ENCODE data around the gene SATL1. TPM values are rescaled to one million over a fixed set of nuclear protein-coding genes. Genes with fewer than 3 reads are reported as not detected.
"Not testable (repeated sequence)": the region's sequence is repeated elsewhere in the genome, so short reads cannot be mapped to it uniquely, and the experiment has no call there.

SATL1 gene
- total RNA-seq (not detected), polyA plus RNA-seq (not detected)

- H3K27me3 Mint-ChIP-seq, result peaks cover 18% of the 10 kb centered on the region
- H3K36me3 Mint-ChIP-seq, result no peaks in the 10 kb centered on the region
- Histone ChIP-seq H3K27ac (ENCODE audit: insufficient read depth, low read length, poor library complexity, severe bottlenecking) (no peak within 1 kb of the TSS), H3K27me3 (ENCODE audit: control insufficient read depth, insufficient read depth, low read length) (peaks cover 3% of the 10 kb centered on the region), H3K4me1 (ENCODE audit: control insufficient read depth, insufficient read depth, low read length, poor library complexity, severe bottlenecking) (no peaks in the 10 kb centered on the region), H3K9me3 (ENCODE audit: control insufficient read depth in 2 of 2, low read length in 2 of 2) (no peaks in the 10 kb centered on the region), H3K4me3 (ENCODE audit: low read depth, low read length) (peak within 1 kb of the TSS; percentile 50), H3K36me3 (ENCODE audit: control insufficient read depth, insufficient read depth, low read length) (no peaks in the 10 kb centered on the region)
- peak within 1 kb of the TSS; percentile 48 to 86 (median 70) for H3K4me3 Mint-ChIP-seq
- DNase-seq, result no peak
- peaks cover 0 to 13% (median 2%) of the 10 kb centered on the region in 4 donors for H3K4me1 Mint-ChIP-seq
- peak in 1 of 2 donors; percentile 20 for ATAC-seq (ENCODE audit: low read depth in 2 of 2)
- H3K9me3 Mint-ChIP-seq, result peaks cover 0 to 6% (median 0%) of the 10 kb centered on the region in 7 donors
- peak within 1 kb of the TSS in 1 of 3 donors; percentile 37 for H3K27ac Mint-ChIP-seq
Observed at GRCh38 chrX:85243761-85244449, at the start of gene SATL1, which contains the start of gene ZNF711. Gene SATL1, minus strand, starts transcription at chrX:85243779. Its CDS starts 134,811 bp downstream, at chrX:85108968. Gene ZNF711, plus strand, starts transcription at chrX:85243991. Its CDS starts 3,582 bp downstream, at chrX:85247573.

GRCh38 chrX:85288992-85289723, 45.6 kb upstream of the SATL1 start:
- no peak for ATAC-seq (ENCODE audit: low read depth in 2 of 2)
- Mint-ChIP-seq H3K27me3 (no peaks in the 10 kb centered on the region), H3K27ac (no peak overlapping the region), H3K4me1 (no peaks in the 10 kb centered on the region), H3K9me3 (peaks cover 0 to 8% (median 6%) of the 10 kb centered on the region in 7 donors), H3K36me3 (no peaks in the 10 kb centered on the region), H3K4me3 (no peak overlapping the region)
- no peak overlapping the region for H3K27ac ChIP-seq (ENCODE audit: insufficient read depth, low read length, poor library complexity, severe bottlenecking)
- DNase-seq, result no peak
- H3K9me3 ChIP-seq (ENCODE audit: control insufficient read depth in 2 of 2, low read length in 2 of 2), result no peaks in the 10 kb centered on the region
- H3K4me1 ChIP-seq (ENCODE audit: control insufficient read depth, insufficient read depth, low read length, poor library complexity, severe bottlenecking), result no peaks in the 10 kb centered on the region
- H3K36me3 ChIP-seq (ENCODE audit: control insufficient read depth, insufficient read depth, low read length), result no peaks in the 10 kb centered on the region
- H3K4me3 ChIP-seq (ENCODE audit: low read depth, low read length), result no peak overlapping the region
- no peaks in the 10 kb centered on the region for H3K27me3 ChIP-seq (ENCODE audit: control insufficient read depth, insufficient read depth, low read length)

GRCh38 chrX:85285286-85285685, 41.7 kb upstream of the SATL1 start:
- H3K27me3 ChIP-seq (ENCODE audit: control insufficient read depth, insufficient read depth, low read length); H3K4me1 Mint-ChIP-seq: not testable (repeated sequence)

GRCh38 chrX:85244450-85245211, 1.1 kb upstream of the SATL1 start:
- Histone ChIP-seq H3K27ac (ENCODE audit: insufficient read depth, low read length, poor library complexity, severe bottlenecking) (no peak overlapping the region), H3K4me3 (ENCODE audit: low read depth, low read length) (peak overlapping the region; percentile 50), H3K36me3 (ENCODE audit: control insufficient read depth, insufficient read depth, low read length) (no peaks in the 10 kb centered on the region), H3K27me3 (ENCODE audit: control insufficient read depth, insufficient read depth, low read length) (peaks cover 3% of the 10 kb centered on the region), H3K9me3 (ENCODE audit: control insufficient read depth in 2 of 2, low read length in 2 of 2) (no peaks in the 10 kb centered on the region), H3K4me1 (ENCODE audit: control insufficient read depth, insufficient read depth, low read length, poor library complexity, severe bottlenecking) (no peaks in the 10 kb centered on the region)
- Mint-ChIP-seq H3K4me1 (peaks cover 0 to 13% (median 2%) of the 10 kb centered on the region in 4 donors), H3K9me3 (peaks cover 0 to 7% (median 0%) of the 10 kb centered on the region in 7 donors), H3K27ac (peak overlapping the region in 1 of 3 donors; percentile 37), H3K27me3 (peaks cover 18% of the 10 kb centered on the region), H3K36me3 (no peaks in the 10 kb centered on the region), H3K4me3 (peak overlapping the region; percentile 48 to 86 (median 70))
- DNase-seq, result peak in 1 of 3 donors; percentile 2
- no peak for ATAC-seq (ENCODE audit: low read depth in 2 of 2)

More at GRCh38 chrX:85285286-85285685, 41.7 kb upstream of the SATL1 start:
- not testable (repeated sequence) for H3K36me3 ChIP-seq (ENCODE audit: control insufficient read depth, insufficient read depth, low read length); H3K27ac ChIP-seq (ENCODE audit: insufficient read depth, low read length, poor library complexity, severe bottlenecking); H3K4me3 ChIP-seq (ENCODE audit: low read depth, low read length); H3K36me3 Mint-ChIP-seq; H3K4me3 Mint-ChIP-seq; DNase-seq; H3K27me3 Mint-ChIP-seq; H3K4me1 ChIP-seq (ENCODE audit: control insufficient read depth, insufficient read depth, low read length, poor library complexity, severe bottlenecking); H3K27ac Mint-ChIP-seq; ATAC-seq (ENCODE audit: low read depth in 2 of 2); H3K9me3 ChIP-seq (ENCODE audit: control insufficient read depth in 2 of 2, low read length in 2 of 2)
- peaks cover 0 to 13% (median 7%) of the 10 kb centered on the region in 7 donors for H3K9me3 Mint-ChIP-seq

- Histone ChIP-seq H3K9me3 (ENCODE audit: control insufficient read depth in 2 of 2, low read length in 2 of 2) (no peaks in the 10 kb centered on the region), H3K27me3 (ENCODE audit: control insufficient read depth, insufficient read depth, low read length) (peaks cover 3% of the 10 kb centered on the region), H3K4me3 (ENCODE audit: low read depth, low read length) (no peak overlapping the region), H3K27ac (ENCODE audit: insufficient read depth, low read length, poor library complexity, severe bottlenecking) (no peak overlapping the region), H3K36me3 (ENCODE audit: control insufficient read depth, insufficient read depth, low read length) (no peaks in the 10 kb centered on the region), H3K4me1 (ENCODE audit: control insufficient read depth, insufficient read depth, low read length, poor library complexity, severe bottlenecking) (no peaks in the 10 kb centered on the region)
- no peak overlapping the region for H3K27ac Mint-ChIP-seq
- ATAC-seq (ENCODE audit: low read depth in 2 of 2) (no peak), DNase-seq (no peak)
- peaks cover 0 to 5% (median 0%) of the 10 kb centered on the region in 7 donors for H3K9me3 Mint-ChIP-seq
- H3K27me3 Mint-ChIP-seq, result peaks cover 18% of the 10 kb centered on the region
- peaks cover 0 to 13% (median 2%) of the 10 kb centered on the region in 4 donors for H3K4me1 Mint-ChIP-seq
- H3K36me3 Mint-ChIP-seq, result no peaks in the 10 kb centered on the region
- H3K4me3 Mint-ChIP-seq, result peak overlapping the region in 3 of 4 donors; percentile 38 to 54 (median 51)
Observed at GRCh38 chrX:85243155-85243554, 424 bp downstream of the SATL1 start.

GRCh38 chrX:85223359-85223758, 20.2 kb downstream of the SATL1 start:
- H3K27me3 ChIP-seq (ENCODE audit: control insufficient read depth, insufficient read depth, low read length), result no peaks in the 10 kb centered on the region
- no peaks in the 10 kb centered on the region for H3K36me3 ChIP-seq (ENCODE audit: control insufficient read depth, insufficient read depth, low read length)
- ATAC-seq (ENCODE audit: low read depth in 2 of 2) (no peak), DNase-seq (no peak)
- H3K27ac ChIP-seq (ENCODE audit: insufficient read depth, low read length, poor library complexity, severe bottlenecking), result no peak overlapping the region
- no peaks in the 10 kb centered on the region for H3K9me3 ChIP-seq (ENCODE audit: control insufficient read depth in 2 of 2, low read length in 2 of 2)
- Mint-ChIP-seq H3K9me3 (peaks cover 0 to 5% (median 0%) of the 10 kb centered on the region in 7 donors), H3K4me1 (peaks cover 0 to 6% (median 1%) of the 10 kb centered on the region in 4 donors), H3K36me3 (no peaks in the 10 kb centered on the region), H3K27me3 (no peaks in the 10 kb centered on the region), H3K4me3 (no peak overlapping the region), H3K27ac (no peak overlapping the region)
- no peaks in the 10 kb centered on the region for H3K4me1 ChIP-seq (ENCODE audit: control insufficient read depth, insufficient read depth, low read length, poor library complexity, severe bottlenecking)
- H3K4me3 ChIP-seq (ENCODE audit: low read depth, low read length), result no peak overlapping the region

- H3K27me3 ChIP-seq (ENCODE audit: control insufficient read depth, insufficient read depth, low read length), result no peaks in the 10 kb centered on the region
- H3K9me3 Mint-ChIP-seq, result peaks cover 0 to 5% (median 0%) of the 10 kb centered on the region in 7 donors
- H3K4me3 Mint-ChIP-seq, result no peak overlapping the region
- H3K4me1 ChIP-seq (ENCODE audit: control insufficient read depth, insufficient read depth, low read length, poor library complexity, severe bottlenecking), result no peaks in the 10 kb centered on the region
- no peak overlapping the region for H3K4me3 ChIP-seq (ENCODE audit: low read depth, low read length)
- no peaks in the 10 kb centered on the region for H3K9me3 ChIP-seq (ENCODE audit: control insufficient read depth in 2 of 2, low read length in 2 of 2)
- no peaks in the 10 kb centered on the region for H3K36me3 ChIP-seq (ENCODE audit: control insufficient read depth, insufficient read depth, low read length)
- no peaks in the 10 kb centered on the region for H3K36me3 Mint-ChIP-seq
- no peak overlapping the region for H3K27ac Mint-ChIP-seq
- H3K4me1 Mint-ChIP-seq, result peaks cover 0 to 6% (median 1%) of the 10 kb centered on the region in 4 donors
- no peaks in the 10 kb centered on the region for H3K27me3 Mint-ChIP-seq
- DNase-seq, result no peak
- no peak overlapping the region for H3K27ac ChIP-seq (ENCODE audit: insufficient read depth, low read length, poor library complexity, severe bottlenecking)
- no peak for ATAC-seq (ENCODE audit: low read depth in 2 of 2)
Observed at GRCh38 chrX:85221361-85221760, 22.2 kb downstream of the SATL1 start.

Data from CD4-positive, CD25-positive, alpha-beta regulatory T cell (primary cell).